Measurements from ENCODE around the gene TSPAN17. TPM values are rescaled to one million over a fixed set of nuclear protein-coding genes. Genes with fewer than 3 reads are reported as not detected.

Gene TSPAN17
- total and polyA plus RNA-seq, 9 donors = 7.5 to 28.5 (median 14.9) TPM

DNA sequence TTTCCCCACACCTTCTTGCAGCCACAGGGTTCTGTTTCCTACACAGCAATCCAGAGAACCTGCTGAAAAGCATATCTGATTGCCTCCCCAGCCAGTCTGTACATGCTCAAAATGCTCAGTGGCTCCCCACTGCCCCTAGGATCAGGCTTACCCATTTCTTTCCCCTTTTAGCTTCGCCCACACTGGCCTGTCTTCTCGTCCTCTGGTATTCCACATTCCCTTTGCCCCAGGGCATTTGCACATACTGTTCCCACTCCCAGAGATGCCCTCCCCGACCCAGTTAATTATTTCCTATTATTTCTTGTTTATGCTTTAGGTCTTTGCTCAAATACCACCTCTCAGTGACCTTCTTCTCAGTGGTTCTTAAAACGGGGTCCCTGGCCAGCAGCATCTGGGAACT is 6.7 kb upstream of the TSPAN17 start:
- Histone ChIP-seq H3K27me3 (no peaks in the 10 kb centered on the region), H3K9me3 (no peaks in the 10 kb centered on the region), H3K36me3 (no peaks in the 10 kb centered on the region), H3K4me1 (ENCODE audit: insufficient read depth) (no peaks in the 10 kb centered on the region), H3K27ac (no peak overlapping the region), H3K4me3 (no peak overlapping the region)
- intact Hi-C loops (cut with DNase I) = no loop called here
- 74 to 77% (median 76%) methylated on average over 4 of the region's 4 CpGs for WGBS, 3 donors
- no peak for TF ChIP-seq EP300 (IDR thresholded peaks at IDR 0.05)
- TF ChIP-seq, protein P1, sequence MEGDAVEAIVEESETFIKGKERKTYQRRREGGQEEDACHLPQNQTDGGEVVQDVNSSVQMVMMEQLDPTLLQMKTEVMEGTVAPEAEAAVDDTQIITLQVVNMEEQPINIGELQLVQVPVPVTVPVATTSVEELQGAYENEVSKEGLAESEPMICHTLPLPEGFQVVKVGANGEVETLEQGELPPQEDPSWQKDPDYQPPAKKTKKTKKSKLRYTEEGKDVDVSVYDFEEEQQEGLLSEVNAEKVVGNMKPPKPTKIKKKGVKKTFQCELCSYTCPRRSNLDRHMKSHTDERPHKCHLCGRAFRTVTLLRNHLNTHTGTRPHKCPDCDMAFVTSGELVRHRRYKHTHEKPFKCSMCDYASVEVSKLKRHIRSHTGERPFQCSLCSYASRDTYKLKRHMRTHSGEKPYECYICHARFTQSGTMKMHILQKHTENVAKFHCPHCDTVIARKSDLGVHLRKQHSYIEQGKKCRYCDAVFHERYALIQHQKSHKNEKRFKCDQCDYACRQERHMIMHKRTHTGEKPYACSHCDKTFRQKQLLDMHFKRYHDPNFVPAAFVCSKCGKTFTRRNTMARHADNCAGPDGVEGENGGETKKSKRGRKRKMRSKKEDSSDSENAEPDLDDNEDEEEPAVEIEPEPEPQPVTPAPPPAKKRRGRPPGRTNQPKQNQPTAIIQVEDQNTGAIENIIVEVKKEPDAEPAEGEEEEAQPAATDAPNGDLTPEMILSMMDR (IDR thresholded peaks at IDR 0.05) = no peak
- no peak for TF ChIP-seq POLR2A (IDR thresholded peaks at IDR 0.05)
- no peak for DNase-seq

DNA sequence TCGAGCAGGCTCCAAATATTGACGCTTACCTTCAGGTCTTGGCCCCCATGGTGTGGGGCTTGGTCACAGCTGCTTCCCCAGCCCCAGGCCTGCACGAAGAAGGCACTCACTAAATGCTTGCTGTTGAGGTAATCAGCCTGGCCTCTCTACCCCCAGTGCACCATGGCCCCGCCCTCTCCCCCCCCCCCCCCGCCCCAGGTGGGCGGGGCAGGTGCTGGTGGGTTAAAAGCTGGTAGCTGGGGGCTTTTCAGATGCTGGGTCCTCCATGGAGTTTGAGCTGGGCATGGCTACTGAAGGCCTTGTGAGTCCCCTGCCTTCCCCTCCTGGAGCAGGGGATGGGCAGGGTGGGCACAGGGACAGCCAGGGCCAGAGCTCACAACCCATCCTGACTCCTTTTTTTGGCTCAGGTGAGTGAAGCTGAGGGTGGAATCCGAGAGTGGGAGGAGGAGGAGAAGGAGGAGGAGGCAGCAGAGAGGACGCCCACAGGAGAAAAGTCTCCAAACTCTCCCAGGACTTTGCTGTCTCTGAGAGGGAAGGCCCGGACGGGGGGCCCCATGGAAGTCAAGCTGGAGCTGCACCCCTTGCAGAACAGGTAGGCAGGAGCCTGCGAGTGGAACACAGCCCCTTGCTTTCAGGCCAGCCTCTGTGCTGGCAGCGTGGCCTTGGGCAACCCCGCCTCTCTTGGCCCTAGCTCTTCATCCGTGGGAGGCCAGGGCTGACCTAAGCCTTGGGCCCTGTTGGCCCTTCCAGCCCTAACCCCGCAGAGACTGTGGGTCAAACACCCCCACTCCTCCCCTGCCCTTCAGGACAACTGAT is 4.4 kb upstream of the TSPAN17 start:
- no peak overlapping the region for H3K4me3 ChIP-seq
- no peaks in the 10 kb centered on the region for H3K9me3 ChIP-seq
- intact Hi-C loops (cut with DNase I) = no loop called here
- no peaks in the 10 kb centered on the region for H3K36me3 ChIP-seq
- WGBS, 3 donors = 35 to 41% (median 38%) methylated on average over 12 to 15 of the region's 15 CpGs
- H3K27ac ChIP-seq = no peak overlapping the region
- no peak for TF ChIP-seq POLR2A (IDR thresholded peaks at IDR 0.05)
- no peak for TF ChIP-seq EP300 (IDR thresholded peaks at IDR 0.05)
- TF ChIP-seq, protein P1 (IDR thresholded peaks at IDR 0.05) = no peak
- H3K27me3 ChIP-seq = no peaks in the 10 kb centered on the region
- no peak for DNase-seq
- peaks cover 3% of the 10 kb centered on the region for H3K4me1 ChIP-seq (ENCODE audit: insufficient read depth)

DNA sequence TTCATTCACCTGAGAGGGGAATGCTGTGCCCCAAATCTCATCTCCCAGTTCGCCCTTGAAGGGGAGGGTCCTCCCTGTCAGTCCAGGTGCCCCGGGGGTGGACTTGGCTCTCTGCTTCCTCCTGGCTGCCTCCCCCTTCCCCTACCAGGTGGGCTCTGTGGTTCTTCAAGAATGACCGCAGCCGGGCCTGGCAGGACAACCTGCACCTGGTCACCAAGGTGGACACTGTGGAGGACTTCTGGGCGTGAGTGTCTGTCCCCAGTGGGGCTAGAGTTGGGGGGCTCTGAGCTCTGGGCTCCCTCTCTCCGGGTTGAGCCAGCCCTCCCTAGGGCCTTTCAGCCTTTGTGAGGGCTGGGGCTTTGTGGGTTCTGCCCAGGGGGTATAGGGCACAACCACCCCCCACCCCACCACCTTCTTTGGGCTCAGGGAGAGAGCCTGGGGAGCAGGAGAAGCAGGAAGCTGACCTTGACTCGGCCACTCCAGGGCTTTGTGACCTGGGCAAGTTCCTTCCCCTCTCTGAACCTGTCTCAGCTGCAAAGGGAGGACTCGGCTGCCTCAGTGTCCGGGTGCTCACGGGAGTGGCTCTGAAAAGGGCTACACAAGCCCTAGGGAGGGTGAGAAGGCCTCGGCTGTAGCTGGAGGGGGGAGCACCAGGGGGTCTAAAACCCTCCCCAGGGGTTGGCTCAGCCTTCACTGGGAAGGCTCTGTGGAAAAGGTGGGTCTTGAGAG is 3.6 kb upstream of the TSPAN17 start:
- Histone ChIP-seq H3K27me3 (no peaks in the 10 kb centered on the region), H3K27ac (no peak overlapping the region), H3K9me3 (no peaks in the 10 kb centered on the region), H3K36me3 (no peaks in the 10 kb centered on the region), H3K4me1 (ENCODE audit: insufficient read depth) (peaks cover 9% of the 10 kb centered on the region), H3K4me3 (no peak overlapping the region)
- WGBS, 3 donors = 61 to 75% (median 73%) methylated on average over 11 of the region's 11 CpGs
- no peak for DNase-seq
- intact Hi-C loops (cut with DNase I) = no loop called here
- TF ChIP-seq EP300 (IDR thresholded peaks at IDR 0.05) (no peak), POLR2A (IDR thresholded peaks at IDR 0.05) (no peak)
- TF ChIP-seq, protein P1 (IDR thresholded peaks at IDR 0.05) = no peak

DNA sequence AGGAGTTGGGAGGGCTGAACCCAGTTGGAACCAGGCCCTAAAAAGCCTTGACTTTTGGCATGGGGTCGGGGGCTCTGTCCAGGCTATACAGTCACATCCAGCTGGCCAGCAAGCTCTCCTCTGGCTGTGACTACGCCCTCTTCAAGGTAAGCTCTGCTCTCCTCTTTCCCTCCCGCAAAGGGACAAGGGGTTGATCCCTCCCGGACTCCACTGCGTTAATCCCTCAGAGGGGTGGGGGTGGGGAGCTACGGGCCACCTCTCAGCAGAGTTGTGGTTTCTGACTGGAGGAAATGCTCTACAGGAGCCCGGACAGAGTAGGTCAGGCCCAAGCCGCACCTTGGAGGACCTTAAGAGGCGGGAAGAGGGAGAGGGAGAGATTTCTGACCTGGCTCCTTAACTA is 3.0 kb upstream of the TSPAN17 start:
- Histone ChIP-seq H3K36me3 (no peaks in the 10 kb centered on the region), H3K4me1 (ENCODE audit: insufficient read depth) (peaks cover 9% of the 10 kb centered on the region), H3K4me3 (no peak overlapping the region), H3K27ac (no peak overlapping the region), H3K27me3 (no peaks in the 10 kb centered on the region), H3K9me3 (no peaks in the 10 kb centered on the region)
- DNase-seq = peak in 1 of 5 donors; percentile 6
- WGBS, 3 donors = 68 to 70% (median 70%) methylated on average over 9 of the region's 9 CpGs
- intact Hi-C loops (cut with DNase I) = no loop called here
- TF ChIP-seq EP300 (IDR thresholded peaks at IDR 0.05) (no peak), POLR2A (IDR thresholded peaks at IDR 0.05) (no peak)
